GM18867 (cell line): ENCODE measurements around the gene AP1M1.
"Not testable (repeated sequence)": the region's sequence is repeated elsewhere in the genome, so short reads cannot be mapped to it uniquely, and the experiment has no call there.

Source experiments
- ATAC-seq: cut with Tn5 transposase; IDR thresholded peaks from one replicate; pipeline ENCODE4 v1.9.1; 2021; ENCODE audit warnings: mild to moderate bottlenecking, moderate library complexity; ENCODE audit not compliant: unreplicated experiment

The AP1M1 gene

DNA sequence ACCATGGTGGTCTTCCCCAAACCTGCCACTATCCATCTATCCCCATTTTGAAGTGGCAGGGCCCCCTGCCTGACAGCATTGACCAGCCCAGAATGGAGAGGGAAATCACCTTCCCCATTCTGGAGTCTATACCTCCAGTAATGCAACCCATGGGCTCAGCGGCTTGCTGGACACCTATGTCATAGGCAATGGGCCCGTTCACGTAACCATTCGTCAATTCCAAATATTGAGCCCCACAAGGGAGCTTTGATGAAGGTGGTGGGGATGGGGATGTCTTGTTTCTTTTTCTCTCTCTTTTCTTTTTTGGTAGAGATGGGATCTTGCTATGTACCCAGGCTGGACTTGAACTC is 63.1 kb downstream of the AP1M1 start:
- ATAC-seq: no peak

DNA sequence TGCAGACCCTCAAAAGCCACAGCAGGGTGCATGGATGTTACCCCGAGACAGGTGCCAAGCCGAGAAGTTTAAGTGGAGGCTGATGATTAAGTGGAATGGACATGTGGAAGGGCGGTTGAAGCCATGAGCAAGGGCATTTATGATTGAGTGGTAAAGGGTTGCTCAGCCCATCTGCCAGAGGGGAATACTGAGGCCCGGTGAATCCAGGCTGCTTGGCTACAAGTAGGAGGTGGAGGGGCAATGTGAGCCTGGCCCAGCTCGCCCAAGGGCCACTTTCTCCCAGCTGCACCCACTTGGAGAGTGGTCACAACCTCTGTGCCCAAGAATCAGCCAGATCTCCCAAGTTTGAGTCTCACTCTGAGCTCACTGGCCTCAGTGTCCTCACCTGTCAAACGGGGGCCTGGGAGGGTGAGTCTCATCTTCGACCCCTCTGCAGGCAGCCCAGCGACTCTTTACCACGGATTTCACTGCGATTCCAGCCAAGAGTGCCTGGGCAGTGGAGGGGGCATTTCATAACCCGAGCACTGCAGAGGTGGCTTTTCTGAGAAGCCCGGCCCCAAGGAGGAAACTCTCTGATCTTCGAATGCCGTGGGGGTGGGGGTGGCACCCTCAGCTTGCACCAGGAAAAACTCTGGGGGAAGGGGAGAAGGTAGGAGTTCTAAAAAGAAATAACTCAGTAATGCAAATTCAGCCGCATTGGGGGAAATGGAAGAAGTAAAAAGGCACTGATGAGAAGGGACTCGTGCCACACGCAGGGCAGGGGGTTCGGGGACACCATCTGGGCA is 64.1 kb downstream of the AP1M1 start:
- no peak for ATAC-seq

DNA sequence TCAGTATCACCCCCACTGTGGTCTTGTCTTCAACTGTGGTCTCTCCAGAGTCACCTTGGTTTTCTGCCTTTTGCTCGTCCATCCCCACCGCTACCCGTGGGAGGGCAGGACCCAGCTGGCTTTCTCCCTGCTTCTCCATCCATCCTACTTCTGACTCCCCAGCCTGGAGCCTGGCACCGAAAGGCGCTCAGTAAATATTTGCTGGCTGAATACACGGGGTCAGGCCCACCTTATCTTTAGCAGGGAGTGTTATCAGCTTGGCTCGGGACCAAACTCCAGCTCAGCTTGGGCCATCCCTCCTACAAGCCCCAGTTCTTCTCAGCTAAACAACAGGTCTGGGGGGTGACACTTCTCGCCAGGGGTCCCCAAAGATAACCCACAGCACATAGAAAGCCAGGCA is 64.9 kb downstream of the AP1M1 start:
- ATAC-seq: no peak

DNA sequence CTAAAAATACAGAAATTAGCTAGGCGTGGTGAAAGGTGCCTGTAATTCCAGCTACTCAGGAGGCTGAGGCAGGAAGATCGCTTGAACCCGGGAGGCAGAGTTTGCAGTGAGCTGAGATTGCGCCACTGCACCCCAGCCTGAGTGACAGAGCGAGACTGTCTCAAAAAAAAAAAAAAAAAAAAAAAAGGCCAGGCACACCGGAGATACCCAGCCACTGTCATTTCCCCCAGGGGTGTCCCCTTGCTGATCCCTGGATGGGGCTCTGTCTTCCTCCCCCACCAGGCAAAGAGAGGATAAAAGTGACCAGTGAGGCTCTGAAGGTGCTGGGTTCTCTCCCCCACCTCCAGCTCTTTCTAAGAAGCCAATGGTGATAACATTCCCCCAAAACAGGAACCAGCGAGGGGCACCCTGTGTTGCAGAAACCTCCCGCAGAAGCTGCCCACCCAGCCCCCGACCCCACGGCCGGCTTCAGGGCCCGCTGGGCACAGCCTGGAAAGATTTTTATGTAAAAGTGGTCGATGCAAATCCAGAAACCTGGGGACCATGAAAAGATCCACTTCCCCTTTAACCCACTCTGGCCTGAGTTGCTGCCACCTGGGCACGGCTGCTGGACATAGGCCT is 65.5 kb downstream of the AP1M1 start:
- no peak for ATAC-seq

DNA sequence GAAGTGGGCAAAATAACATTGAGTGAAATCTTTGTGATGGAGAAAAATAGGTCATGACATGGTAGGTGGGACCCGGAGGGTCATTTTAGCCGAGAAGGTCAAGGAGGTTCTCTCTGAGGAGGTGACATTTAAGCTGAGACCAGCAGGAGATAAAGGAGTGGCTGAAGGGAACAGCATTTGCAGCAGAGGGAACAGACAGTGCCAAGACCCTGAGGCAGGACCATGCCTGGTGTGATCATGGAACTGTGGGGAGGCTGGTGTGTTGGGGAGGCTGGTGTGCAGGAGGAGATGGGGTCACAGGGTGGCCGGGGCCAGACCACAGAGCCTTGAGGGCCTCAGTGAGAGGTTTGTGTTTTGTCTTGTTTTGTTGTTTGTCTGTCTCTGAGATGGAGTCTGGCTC is 67.5 kb downstream of the AP1M1 start:
- ATAC-seq: no peak

DNA sequence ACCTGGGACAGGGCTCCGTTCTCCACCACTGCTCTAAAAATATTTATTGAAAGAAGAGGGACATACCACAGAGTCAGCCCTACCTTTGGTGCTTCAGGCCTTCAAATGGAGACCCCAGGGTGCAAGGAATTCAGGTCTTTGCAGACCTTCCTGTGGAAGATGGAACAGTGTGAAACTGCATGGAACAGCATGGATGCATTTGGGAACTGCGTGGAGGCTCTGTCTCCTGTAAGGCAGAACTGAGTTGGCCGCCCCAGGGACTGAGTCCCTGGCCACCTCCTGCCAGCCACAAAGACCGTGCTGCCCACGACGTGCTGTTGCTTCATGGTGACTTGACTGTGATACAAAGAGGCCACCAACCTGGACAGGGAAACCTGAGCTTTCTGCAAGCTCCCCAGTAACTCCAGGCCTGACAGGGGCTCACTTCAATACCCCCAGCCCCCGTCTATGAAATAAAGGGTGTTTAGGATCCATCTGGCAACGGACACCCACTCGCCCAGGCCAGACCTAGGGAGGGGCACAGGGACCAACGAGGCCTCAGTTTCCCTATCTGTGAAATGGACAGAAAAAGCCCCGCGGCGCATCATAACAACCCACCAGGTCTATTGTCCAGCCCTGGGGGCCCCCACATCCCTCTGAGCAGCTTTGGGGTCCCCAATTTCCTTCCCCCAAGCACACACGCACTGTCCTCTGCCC is 68.3 kb downstream of the AP1M1 start:
- no peak for ATAC-seq

DNA sequence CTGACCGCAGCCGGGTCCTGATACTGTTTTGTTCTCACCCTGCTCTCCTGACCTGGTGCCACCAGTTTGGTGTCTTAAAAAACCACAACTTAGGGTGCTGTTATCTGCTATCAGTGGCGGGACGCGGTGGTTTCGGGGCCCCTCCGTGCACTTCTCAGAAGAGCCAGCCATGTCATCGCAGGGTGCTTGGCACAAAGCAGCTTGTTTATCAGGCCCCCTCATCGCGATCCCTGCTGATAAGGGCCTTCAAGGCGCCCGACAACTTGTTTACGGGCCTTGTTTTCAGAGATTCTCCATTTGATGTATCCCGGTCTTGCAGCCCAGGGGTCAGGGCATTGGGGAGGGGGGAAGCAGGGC is 68.9 kb downstream of the AP1M1 start:
- no peak for ATAC-seq

DNA sequence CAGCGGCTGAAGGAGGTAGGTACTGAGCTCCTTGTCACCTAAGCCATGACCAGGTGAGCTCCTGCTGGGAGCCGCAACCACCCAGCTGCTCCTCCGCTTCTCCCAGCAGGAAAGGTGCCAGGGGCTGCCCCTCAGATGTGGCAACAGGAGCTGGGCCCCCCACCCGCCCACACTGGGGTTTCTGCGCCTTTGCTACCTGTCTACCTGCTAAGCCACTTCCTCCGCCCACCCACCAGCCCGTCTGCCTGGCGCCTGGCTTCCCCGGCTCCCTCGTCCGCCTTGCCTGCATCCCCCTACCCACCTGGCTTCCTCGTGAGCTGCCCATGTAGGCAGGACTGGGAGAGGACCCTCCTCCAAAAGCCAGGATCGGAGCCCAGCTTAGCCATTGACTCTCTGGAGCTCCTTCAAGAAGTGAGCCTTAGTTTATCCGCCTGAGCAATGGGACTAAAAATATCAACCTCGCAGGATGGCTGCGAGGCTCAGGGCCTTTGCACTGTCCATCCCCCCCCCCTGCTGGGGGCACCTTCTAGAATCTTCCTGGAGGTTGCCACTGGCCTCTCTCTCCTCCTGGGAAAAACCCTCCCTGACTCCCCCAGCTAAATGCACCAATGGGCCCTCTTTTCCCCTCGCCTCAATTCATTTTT is 71.1 kb downstream of the AP1M1 start:
- no peak for ATAC-seq

DNA sequence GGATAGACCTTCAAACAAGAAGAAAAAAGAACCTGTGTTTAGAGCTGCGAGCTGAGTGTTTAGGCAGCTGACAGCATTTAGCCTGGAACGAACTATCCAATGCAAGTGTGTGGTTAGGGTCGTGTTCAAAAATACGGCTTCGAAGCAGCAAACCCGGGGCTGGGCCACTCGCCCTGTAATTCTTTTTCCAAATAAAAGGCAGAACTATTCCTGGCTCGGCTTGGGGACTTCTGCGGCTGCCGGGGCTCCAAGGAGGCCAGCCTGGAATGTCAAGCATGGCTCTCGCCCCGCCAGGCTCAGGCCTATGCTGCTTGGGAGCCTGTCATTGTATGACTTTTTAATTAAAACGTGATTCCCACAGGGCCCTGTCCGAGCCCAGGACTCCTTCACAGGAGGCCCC is 75.2 kb downstream of the AP1M1 start:
- no peak for ATAC-seq

DNA sequence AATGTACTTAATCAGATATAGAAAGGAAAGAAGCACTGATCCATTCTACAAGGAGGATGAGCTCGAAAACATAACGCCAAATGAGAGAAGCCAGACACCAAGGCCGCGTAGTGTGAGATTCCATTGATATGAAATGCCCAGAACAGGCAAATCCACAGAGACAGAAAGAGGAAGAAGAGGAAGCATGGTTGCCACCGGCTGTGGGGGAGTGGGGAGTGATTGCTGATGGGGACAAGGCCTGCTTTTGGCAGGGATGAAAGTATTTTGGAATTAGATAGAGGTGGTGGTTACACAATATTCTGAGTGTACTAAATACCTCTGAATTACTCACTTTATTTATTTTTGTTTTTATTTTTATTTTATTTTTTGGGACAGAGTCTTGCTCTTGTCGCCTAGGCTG is 76.7 kb downstream of the AP1M1 start:
- ATAC-seq: no peak

DNA sequence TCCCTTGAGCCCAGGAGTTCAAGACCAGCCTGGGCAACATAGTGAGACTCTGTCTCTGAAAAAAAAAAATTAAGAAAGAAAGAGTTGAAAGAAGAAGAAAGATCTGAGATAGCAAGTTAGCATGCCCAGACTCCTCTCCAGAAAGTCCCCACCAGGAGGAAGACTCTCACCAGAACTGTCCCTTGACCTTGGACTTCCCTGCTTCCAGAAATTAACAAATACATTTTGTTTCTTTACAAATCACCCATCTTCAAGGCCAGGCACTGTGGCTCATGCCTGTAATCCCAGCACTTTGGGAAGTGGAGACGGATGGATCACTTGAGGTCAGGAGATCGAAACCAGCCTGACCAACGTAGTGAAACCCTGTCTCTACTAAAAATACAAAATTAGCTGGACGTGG is 82.6 kb downstream of the AP1M1 start:
- ATAC-seq: no peak

DNA sequence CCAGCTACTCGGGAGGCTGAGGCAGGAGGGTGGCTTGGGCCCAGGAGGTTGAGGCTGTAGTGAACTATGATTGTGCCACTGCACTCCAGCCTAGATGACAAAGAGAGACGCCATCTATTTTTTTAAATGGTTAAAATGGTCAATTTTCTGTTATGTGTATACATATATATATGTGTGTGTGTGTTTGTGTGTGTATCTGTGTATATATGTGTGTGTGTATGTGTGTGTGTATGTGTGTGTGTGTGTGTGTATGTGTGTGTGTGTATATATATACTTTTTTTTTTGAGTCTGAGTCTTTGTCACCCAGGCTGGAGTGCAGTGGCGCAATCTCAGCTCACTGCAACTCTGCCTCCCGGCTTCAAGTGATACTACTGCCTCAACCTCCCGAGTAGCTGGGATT is 84.0 kb downstream of the AP1M1 start:
- no peak for ATAC-seq

DNA sequence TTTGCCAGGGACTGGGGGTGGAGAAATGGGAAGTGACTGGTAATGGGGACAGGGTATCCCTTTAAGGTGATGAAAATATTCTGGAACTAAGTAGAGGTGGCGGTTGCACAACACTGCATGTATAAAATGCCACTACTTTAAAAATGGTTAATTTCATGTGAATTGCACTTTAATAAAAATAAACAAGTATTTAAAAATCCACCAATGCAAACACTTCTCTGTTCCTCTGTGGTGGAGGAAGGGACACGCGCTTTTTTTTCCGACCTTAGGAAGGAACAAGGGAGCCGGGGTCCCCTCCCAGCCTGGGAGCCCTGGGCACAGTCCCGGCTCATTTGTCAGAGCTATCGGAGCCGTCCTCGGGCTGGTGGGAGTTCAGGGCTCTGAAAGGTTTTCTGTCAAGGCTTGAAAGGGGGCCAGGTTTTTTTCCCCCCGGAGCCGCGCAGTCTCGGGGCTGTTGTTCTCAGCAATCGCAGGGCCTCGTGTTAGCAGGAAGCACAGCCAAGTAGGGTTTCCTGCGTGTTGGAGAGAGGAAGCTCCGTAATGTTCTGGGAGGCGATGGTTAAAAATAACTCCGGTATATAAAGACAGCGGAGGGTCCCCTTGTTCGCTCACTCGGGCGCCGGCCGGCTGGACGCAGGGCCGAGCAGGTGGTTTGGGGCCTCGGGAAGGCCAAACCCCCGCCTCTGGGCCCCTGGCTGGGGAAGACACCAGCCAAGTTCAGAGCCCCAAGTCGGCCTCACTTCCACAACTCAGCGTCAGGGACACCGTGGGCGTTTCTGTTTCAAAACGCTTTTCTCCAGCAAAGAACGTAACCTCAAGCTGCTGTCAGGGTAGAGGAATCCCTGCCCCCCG is 85.7 kb downstream of the AP1M1 start:
- no peak for ATAC-seq

DNA sequence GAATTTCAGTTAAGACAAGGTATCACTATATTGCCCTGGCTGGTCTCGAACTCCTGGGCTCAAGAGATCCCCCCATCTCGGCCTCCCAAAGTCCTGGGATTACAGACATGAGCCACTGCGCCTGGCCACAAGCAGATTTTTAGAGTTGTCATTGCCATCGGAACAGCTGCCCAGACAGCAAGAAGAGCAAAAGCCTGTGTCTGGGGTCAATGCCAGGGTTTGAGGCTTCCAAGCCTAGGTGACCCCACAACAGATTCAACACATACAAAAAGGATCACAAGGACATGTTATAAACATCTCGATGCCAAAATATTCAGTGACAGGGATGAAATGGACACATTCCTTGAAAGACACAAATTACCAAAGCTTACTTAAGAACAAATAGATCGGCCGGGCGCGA is 86.8 kb downstream of the AP1M1 start:
- no peak for ATAC-seq

DNA sequence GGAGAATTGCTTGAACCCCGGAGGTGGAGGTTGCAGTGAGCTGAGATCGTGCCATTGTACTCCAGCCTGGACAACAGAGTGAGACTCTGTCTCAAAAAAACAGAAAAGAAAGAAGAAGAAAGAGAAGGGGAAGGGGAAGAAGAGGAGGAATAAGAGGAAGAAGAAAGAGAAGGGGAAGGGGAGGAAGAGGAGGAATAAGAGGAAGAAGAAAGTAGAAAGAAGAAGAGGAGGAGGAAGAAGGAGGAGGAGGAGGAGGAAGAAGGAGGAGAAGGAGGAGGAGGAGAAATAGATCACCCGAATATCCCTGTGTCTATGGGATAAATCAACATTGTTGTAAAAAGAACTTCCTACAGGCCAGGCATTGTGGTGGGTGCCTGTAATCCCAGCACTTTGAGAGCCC is 87.4 kb downstream of the AP1M1 start:
- ATAC-seq: not testable (repeated sequence)

DNA sequence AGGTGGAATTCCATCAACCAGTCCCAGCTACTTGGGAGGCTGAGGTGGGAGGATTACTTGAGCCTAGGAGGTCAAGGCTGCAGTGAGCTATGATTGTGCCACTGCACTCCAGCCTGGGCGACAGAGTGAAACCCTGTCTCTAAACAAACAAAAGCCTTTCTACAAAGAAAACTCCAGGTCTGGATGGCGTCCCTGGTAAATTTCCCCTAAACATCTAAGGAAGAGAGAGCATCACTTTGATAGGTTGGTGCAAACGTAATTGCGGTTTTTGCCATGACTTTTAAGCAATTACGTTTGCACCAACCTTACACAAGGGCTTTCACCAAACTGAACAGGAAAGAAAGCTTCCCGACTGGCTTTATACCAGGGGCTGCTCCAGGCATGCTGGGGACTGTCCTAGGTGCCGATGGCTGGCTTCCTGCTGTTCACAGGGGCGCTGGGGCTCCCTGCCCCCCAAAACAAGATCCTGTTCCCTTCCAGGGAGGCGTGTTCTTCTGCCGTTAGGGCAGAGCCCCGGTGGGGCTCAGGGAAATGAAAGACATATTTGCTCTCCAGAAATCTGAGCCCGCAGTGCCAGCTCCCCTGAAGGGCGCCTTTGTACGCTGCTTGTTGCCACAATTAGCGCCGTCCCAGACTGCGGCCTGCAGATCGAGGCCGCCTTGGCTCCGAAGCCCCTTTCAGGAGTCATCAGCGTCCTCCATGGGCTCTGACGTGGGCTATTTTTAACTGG is 88.2 kb downstream of the AP1M1 start:
- no peak for ATAC-seq

DNA sequence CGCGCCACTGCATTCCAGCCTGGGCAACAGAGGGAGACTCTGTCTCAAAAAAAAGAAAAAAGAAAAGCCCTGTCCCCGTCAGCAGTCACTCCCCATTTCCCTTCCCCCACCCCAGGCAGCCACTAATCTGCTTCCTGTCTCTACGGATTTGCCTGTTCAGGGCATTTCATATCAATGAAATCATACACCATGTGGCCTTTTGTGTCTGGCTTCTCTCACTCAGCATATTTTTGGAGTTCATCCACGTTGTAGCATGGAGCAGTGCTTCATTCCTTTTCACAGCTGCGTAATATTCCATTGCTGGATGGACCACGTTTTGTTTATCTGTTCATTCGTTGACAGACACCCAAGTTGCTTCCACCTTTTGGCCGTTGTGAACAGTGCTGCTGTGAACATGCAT is 90.8 kb downstream of the AP1M1 start:
- ATAC-seq: no peak

DNA sequence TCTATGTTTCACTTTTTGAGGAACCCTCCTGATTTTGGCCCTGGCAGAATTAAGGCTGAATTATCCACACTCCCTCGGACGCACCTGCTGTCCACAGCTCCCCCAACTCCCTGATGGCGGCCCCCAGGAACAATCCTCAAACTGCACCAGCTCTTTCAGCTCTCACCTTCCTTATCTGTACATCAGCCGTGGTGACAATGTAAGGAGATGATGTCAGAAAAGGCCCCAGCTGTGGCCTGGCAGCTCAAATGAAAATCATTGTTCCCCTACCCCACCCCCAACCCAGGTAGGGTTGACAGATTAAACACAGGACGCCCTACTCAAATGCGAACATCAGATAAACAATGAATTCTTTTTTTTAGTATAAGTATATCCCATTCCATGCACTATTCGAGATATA is 91.9 kb downstream of the AP1M1 start:
- no peak for ATAC-seq

DNA sequence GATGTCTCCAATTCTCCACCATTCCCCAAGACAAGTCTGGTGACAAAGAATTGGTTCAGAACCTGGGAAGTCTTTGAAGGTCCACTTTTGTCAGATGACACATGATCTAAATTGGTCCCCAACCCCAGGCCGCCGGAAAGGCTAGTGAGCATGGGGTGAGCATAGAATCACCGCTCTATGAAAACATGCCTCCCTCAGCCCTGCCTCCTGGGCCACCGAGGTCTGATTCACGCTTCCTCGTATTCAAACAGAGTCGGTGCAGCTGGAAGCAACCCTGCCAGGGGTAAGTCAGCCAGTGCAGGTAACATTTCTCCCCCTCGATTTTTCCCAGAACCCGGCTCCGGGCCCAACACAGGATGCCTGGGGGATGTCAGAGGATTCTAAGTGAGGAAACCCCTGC is 93.0 kb downstream of the AP1M1 start:
- ATAC-seq: no peak
